PFSK-1 (cell line): ENCODE results near the gene SND1.

Experiments used
- FOXP2 ChIP-seq: optimal IDR thresholded peaks from 2 replicates; pipeline ENCODE3; 2011; ENCODE audit warnings: borderline replicate concordance, control low read depth, inconsistent platforms; ENCODE audit not compliant: insufficient read depth; ENCODE audit errors: extremely low read length, extremely low read depth
- POLR2AphosphoS5 ChIP-seq: IDR thresholded peaks from 2 replicates; pipeline ENCODE4 v1.6.1; 2012; ENCODE audit warnings: low read depth, mild to moderate bottlenecking, control low read depth, low read length, moderate library complexity
- SIN3A ChIP-seq: IDR thresholded peaks from 2 replicates; pipeline ENCODE4 v1.6.1; 2012; ENCODE audit warnings: mild to moderate bottlenecking, low read length, moderate library complexity, borderline replicate concordance; ENCODE audit not compliant: insufficient read depth
- TAF1 ChIP-seq: IDR thresholded peaks from 2 replicates; pipeline ENCODE4 v1.6.1; 2012; ENCODE audit warnings: low read length, control low read depth, borderline replicate concordance; ENCODE audit not compliant: insufficient read depth
- TF ChIP-seq, protein P1 (sequence below), 2 experiments: IDR thresholded peaks; 2 replicates each; pipeline versions ENCODE4 v1.6.1 to v1.8.0; 2011 to 2012; ENCODE audit warnings: low read depth in 2 of 2, low read length in 2 of 2, control low read depth in 1 of 2, inconsistent platforms in 1 of 2, mild to moderate bottlenecking in 1 of 2, moderate library complexity in 1 of 2; ENCODE audit not compliant: insufficient read depth in 1 of 2

Gene SND1

DNA sequence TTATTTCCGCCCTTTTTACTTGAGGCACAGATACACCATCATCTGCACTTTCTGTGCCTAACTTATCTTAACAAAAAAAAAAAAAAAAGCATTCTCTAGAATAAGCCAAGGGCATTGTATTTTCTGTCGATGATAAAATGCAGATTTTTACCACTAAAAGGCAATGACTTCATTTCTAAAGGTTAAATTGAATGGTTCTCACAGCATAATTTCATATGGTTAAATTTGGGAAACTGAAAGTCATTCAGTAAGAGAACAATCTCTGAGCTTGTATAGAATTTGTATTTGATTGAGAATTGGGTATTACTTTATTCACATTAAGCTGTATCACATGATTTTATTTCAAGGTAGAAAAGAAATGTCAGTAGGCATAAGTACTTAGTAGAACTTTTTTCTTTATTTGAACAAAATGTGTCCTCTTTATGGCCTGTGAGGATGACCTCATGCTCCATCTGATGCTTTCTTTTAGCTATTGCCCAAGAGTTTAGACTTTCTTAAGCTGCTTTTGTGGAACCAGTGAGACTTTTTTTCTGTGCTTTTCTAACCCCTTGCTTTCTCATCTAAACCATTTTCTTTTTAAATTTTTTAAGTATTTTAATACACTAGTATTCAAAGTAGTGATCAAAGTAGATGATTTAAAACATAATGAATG, 268.9 kb downstream of the SND1 start:
- TF ChIP-seq SIN3A, result no peak
- TF ChIP-seq, protein P1, sequence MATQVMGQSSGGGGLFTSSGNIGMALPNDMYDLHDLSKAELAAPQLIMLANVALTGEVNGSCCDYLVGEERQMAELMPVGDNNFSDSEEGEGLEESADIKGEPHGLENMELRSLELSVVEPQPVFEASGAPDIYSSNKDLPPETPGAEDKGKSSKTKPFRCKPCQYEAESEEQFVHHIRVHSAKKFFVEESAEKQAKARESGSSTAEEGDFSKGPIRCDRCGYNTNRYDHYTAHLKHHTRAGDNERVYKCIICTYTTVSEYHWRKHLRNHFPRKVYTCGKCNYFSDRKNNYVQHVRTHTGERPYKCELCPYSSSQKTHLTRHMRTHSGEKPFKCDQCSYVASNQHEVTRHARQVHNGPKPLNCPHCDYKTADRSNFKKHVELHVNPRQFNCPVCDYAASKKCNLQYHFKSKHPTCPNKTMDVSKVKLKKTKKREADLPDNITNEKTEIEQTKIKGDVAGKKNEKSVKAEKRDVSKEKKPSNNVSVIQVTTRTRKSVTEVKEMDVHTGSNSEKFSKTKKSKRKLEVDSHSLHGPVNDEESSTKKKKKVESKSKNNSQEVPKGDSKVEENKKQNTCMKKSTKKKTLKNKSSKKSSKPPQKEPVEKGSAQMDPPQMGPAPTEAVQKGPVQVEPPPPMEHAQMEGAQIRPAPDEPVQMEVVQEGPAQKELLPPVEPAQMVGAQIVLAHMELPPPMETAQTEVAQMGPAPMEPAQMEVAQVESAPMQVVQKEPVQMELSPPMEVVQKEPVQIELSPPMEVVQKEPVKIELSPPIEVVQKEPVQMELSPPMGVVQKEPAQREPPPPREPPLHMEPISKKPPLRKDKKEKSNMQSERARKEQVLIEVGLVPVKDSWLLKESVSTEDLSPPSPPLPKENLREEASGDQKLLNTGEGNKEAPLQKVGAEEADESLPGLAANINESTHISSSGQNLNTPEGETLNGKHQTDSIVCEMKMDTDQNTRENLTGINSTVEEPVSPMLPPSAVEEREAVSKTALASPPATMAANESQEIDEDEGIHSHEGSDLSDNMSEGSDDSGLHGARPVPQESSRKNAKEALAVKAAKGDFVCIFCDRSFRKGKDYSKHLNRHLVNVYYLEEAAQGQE (IDR thresholded peaks at IDR 0.05; ENCODE audit: insufficient read depth in 1 of 2, low read depth in 2 of 2, low read length in 2 of 2), result no peak
- no peak for TF ChIP-seq TAF1
- TF ChIP-seq POLR2AphosphoS5, result no peak
- TF ChIP-seq FOXP2, result no peak

DNA sequence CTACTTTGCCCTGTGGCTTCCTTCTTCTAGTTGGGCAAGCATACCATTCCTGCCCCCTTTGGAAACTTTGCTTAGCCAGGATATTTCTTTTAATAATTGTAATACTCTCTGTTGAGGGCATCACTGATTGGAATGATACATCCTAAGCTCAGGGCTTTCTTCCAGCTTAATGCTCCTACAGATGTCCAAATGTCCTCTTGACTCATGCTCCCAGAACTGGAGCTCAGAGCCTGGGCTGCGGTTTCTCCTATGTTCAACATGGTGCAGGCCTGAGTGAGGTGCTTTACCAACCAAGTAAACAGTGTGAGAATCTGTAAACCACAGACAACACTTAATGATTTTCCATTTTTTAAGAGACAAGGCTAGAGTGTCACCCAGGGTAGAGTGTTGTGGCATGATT, 270.7 kb downstream of the SND1 start:
- TF ChIP-seq, protein P1 (IDR thresholded peaks at IDR 0.05; ENCODE audit: insufficient read depth in 1 of 2, low read depth in 2 of 2, low read length in 2 of 2), result no peak
- TF ChIP-seq SIN3A, result no peak
- no peak for TF ChIP-seq POLR2AphosphoS5
- no peak for TF ChIP-seq FOXP2
- no peak for TF ChIP-seq TAF1

DNA sequence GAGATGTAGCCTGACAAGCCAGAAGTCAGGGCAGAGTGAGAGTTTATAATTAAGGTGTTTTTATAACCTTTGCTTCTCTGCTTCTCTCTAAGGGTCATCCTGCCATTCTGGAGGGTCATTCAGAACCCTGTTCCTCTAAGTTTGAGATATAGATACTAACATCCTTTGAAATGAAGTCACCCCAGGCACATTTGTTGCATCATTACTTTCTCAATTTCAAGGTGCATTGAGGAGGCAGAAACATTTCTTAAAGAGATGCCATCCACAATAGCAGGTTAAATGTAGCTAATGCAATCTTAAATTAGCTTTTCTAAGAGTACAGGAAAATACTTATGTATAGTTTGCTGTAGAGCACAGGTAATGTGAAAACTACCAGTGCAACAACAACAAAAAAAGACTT, 272.9 kb downstream of the SND1 start:
- TF ChIP-seq SIN3A (no peak), FOXP2 (no peak), POLR2AphosphoS5 (no peak), TAF1 (no peak)
- TF ChIP-seq, protein P1 (IDR thresholded peaks at IDR 0.05; ENCODE audit: insufficient read depth in 1 of 2, low read depth in 2 of 2, low read length in 2 of 2), result no peak

DNA sequence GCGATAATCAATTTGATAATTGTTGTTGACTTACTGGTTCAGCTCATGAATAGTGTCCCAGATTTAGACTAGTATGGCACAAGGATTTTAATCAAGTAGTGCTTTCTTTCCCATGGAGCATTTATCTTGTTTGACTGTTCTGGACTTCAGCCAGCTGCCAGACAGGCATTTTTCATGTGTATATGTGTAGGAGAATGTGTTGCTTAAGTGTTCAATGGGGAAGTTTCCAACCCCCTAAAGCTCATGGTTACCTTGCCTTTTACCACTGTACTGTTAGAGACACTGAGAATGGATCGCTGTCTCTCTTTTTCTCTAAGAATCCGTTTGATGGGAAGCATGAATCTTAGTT, 275.3 kb downstream of the SND1 start:
- TF ChIP-seq POLR2AphosphoS5, result no peak
- TF ChIP-seq TAF1, result no peak
- TF ChIP-seq FOXP2, result no peak
- TF ChIP-seq, protein P1 (IDR thresholded peaks at IDR 0.05; ENCODE audit: insufficient read depth in 1 of 2, low read depth in 2 of 2, low read length in 2 of 2), result no peak
- no peak for TF ChIP-seq SIN3A

DNA sequence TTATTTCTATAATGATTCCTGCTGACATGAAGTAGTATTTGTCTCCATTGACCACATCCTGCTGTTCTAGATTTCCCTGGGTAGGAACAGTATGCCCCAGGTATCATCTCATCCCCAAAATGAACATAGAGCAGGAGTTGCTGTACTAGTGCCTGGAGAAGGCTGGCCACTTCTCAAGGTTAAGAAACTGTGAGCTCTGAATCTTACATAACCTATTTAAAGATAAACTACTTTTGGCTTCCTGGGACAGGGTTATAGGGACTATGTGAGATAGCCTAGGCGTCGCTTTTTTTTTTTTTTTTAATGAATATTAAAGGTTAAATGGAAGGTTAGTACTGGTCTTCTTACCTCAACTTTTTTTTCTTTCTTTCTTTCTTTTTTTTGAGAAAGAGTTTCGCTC, 276.2 kb downstream of the SND1 start:
- no peak for TF ChIP-seq TAF1
- TF ChIP-seq SIN3A, result no peak
- TF ChIP-seq, protein P1 (IDR thresholded peaks at IDR 0.05; ENCODE audit: insufficient read depth in 1 of 2, low read depth in 2 of 2, low read length in 2 of 2), result no peak
- no peak for TF ChIP-seq POLR2AphosphoS5
- TF ChIP-seq FOXP2, result no peak
